HepG2 (cell line): ENCODE measurements around the gene PAPSS1. TPM values are rescaled to one million over a fixed set of nuclear protein-coding genes. Genes with fewer than 3 reads are reported as not detected.

Source experiments
- ATAC-seq: fragments of 200-7000 bp; cut with Tn5 transposase; 3 replicates; pipeline ENCODE4 v1.9.1; 2020; ENCODE audit warnings: mild to moderate bottlenecking, moderate library complexity
- BruUV-seq: library from RNA; stranded (reverse); fragments of 400-500 nt; replicated peaks from 2 replicates; lab custom pipeline; 2021; lab: Mats Ljungman, UMichigan
- CTCF ChIA-PET: fragments of 300-600 bp; formaldehyde crosslinking; extraction: SDS; loops from one replicate; lab custom pipeline; 2021; ENCODE audit warnings: low total read pairs, inconsistent platforms, low intra/inter-chr PET ratio; lab: Yijun Ruan, JAX
- POLR2A ChIA-PET: fragments of 350-600 bp; sonication (Branson Sonifier 250); formaldehyde crosslinking; loops from one replicate; lab custom pipeline; 2020; ENCODE audit warnings: antibody characterized with exemption, inconsistent platforms; lab: Yijun Ruan, JAX
- DNase-seq: peaks from one replicate; pipeline ENCODE4 v3.0.0-alpha.2; 2015; ENCODE audit warnings: low spot score
- FAIRE-seq: peaks from 3 replicates; lab custom pipeline; 2011; peaks lifted over from hg19 to GRCh38; lab: Jason Lieb, UNC
- H2AFZ ChIP-seq: one replicate; pipeline ENCODE4 v1.6.1; 2011; ENCODE audit warnings: low read length, inconsistent platforms
- H3K27ac ChIP-seq: fragments of 300-600 bp; 3 replicates; pipeline ENCODE4 v1.8.0; 2011; ENCODE audit warnings: mixed run types, mild to moderate bottlenecking, mixed read lengths, low read length, inconsistent platforms; ENCODE audit not compliant: insufficient read depth; ENCODE audit errors: extremely low read length
- H3K27me3 ChIP-seq, 2 experiments: fragments of 200-600 bp in 1 of 2; 2 replicates in 1 of 2; 3 replicates in 1 of 2; pipeline versions ENCODE4 v1.6.0 to v1.8.0; 2011; ENCODE audit warnings: low read length in 2 of 2, mild to moderate bottlenecking in 2 of 2, moderate library complexity in 2 of 2, inconsistent platforms in 1 of 2; ENCODE audit not compliant: insufficient read depth in 2 of 2, control insufficient read depth in 1 of 2
- H3K36me3 ChIP-seq, 2 experiments: fragments of 200-600 bp in 1 of 2; replicated peaks in 1 of 2; 2 replicates in 1 of 2; 3 replicates in 1 of 2; pipeline versions ENCODE4 v1.5.1 to v1.8.0; 2011; ENCODE audit warnings: low read length in 2 of 2, inconsistent platforms in 1 of 2; ENCODE audit not compliant: insufficient read depth in 2 of 2, control insufficient read depth in 1 of 2
- H3K4me1 ChIP-seq: 2 replicates; pipeline ENCODE4 v1.5.1; 2012; ENCODE audit warnings: low read length, inconsistent platforms; ENCODE audit not compliant: insufficient read depth
- H3K4me2 ChIP-seq: 2 replicates; pipeline ENCODE4 v1.6.0; 2011; ENCODE audit warnings: low read depth, low read length, inconsistent platforms
- H3K4me3 ChIP-seq, 3 experiments: fragments of 200-600 bp in 1 of 3; sonication (generic), shearing (Covaris generic) in 1 of 3; replicated peaks in 1 of 3; 2 replicates each; pipeline ENCODE4 v1.5.1; 2011 to 2016; ENCODE audit warnings: low read length in 3 of 3, inconsistent platforms in 2 of 3, low read depth in 2 of 3, mild to moderate bottlenecking in 2 of 3, control low read depth in 1 of 3, mixed read lengths in 1 of 3; ENCODE audit not compliant: insufficient read depth in 1 of 3
- H3K79me2 ChIP-seq: one replicate; pipeline ENCODE4 v1.6.1; 2011; ENCODE audit warnings: low read length, inconsistent platforms; ENCODE audit not compliant: insufficient read depth
- H3K9ac ChIP-seq: 2 replicates; pipeline ENCODE4 v1.6.0; 2011; ENCODE audit warnings: mild to moderate bottlenecking, low read depth, low read length, inconsistent platforms; ENCODE audit not compliant: insufficient read depth
- H3K9me3 ChIP-seq: 2 replicates; pipeline ENCODE4 v1.5.1; 2012; ENCODE audit warnings: mild to moderate bottlenecking, low read length
- H4K20me1 ChIP-seq: 2 replicates; pipeline ENCODE4 v1.6.0; 2011; ENCODE audit warnings: inconsistent platforms, mild to moderate bottlenecking, low read length, moderate library complexity; ENCODE audit not compliant: insufficient read depth
- AHDC1 ChIP-seq: sonication (generic); formaldehyde crosslinking; IDR thresholded peaks from 2 replicates; pipeline ENCODE4 v1.5.1; 2020; ENCODE audit warnings: mild to moderate bottlenecking, missing genetic modification reagents, borderline replicate concordance
- ARNT ChIP-seq: fragments of 450-650 bp; IDR thresholded peaks from 2 replicates; pipeline ENCODE4 v1.6.1; 2017
- BRD4 ChIP-seq: sonication (generic); formaldehyde crosslinking; IDR thresholded peaks from 2 replicates; pipeline ENCODE4 v1.4.0; 2020; ENCODE audit warnings: missing genetic modification reagents
- CHD2 ChIP-seq: IDR thresholded peaks from 2 replicates; pipeline ENCODE4 v1.6.1; 2011; ENCODE audit warnings: low read depth, low read length, improper control_type of control experiment
- DNMT3B ChIP-seq: conservative IDR thresholded peaks from 2 replicates; pipeline ENCODE4 v1.6.1; 2016; ENCODE audit warnings: missing biosample characterization, control low read depth
- DZIP1 ChIP-seq: sonication (generic); formaldehyde crosslinking; IDR thresholded peaks from 2 replicates; pipeline ENCODE4 v1.5.0; 2020; ENCODE audit warnings: mild to moderate bottlenecking, missing genetic modification reagents
- EHMT2 ChIP-seq: fragments of 200-600 bp; sonication (generic); IDR thresholded peaks from 2 replicates; pipeline ENCODE4 v1.7.0; 2017; ENCODE audit warnings: antibody characterized with exemption, low read depth, low read length, borderline replicate concordance
- ETV6 ChIP-seq: sonication (generic); formaldehyde crosslinking; conservative IDR thresholded peaks from 2 replicates; pipeline ENCODE4 v1.4.0; 2020; ENCODE audit warnings: missing genetic modification reagents
- KDM2A ChIP-seq: sonication (generic); formaldehyde crosslinking; IDR thresholded peaks from 2 replicates; pipeline ENCODE4 v1.4.0; 2020; ENCODE audit warnings: low read depth, missing genetic modification reagents, borderline replicate concordance
- PAF1 ChIP-seq: IDR thresholded peaks from 2 replicates; pipeline ENCODE4 v1.6.1; 2016; ENCODE audit warnings: missing genetic modification reagents, missing compliant biosample characterization
- PTBP1 ChIP-seq: fragments of 200-400 bp; formaldehyde crosslinking; IDR thresholded peaks from 2 replicates; pipeline ENCODE4 v1.6.1; 2018; ENCODE audit warnings: low read length, low read depth; ENCODE audit not compliant: poor library complexity, severe bottlenecking
- U2AF1 ChIP-seq: fragments of 200-400 bp; formaldehyde crosslinking; optimal IDR thresholded peaks from 2 replicates; pipeline ENCODE3; 2017; ENCODE audit warnings: mild to moderate bottlenecking, low read depth, low read length
- ZBTB3 ChIP-seq: sonication (generic); formaldehyde crosslinking; IDR thresholded peaks from 2 replicates; pipeline ENCODE4 v1.4.0; 2020; ENCODE audit warnings: low read depth, mild to moderate bottlenecking, moderate library complexity, missing genetic modification reagents, borderline replicate concordance
- ZFP1 ChIP-seq: IDR thresholded peaks from 2 replicates; pipeline ENCODE4 v1.6.1; 2016
- ZNF282 ChIP-seq: fragments of 450-650 bp; IDR thresholded peaks from 2 replicates; pipeline ENCODE4 v1.6.1; 2018; ENCODE audit not compliant: partially characterized antibody
- WGBS: methylation state at CpG from one replicate; pipeline ENCODE4 v1.1.6; 2017; ENCODE audit warnings: low lambda C conversion rate; 5-methylcytosine and 5-hydroxymethylcytosine counted together
- in situ Hi-C: cut with HindIII; loops from 2 replicates; pipeline ENCODE4 v1.10.0; 2017; ENCODE audit warnings: low pct_unique_long_range_greater_than_20kb; ENCODE audit not compliant: extremely low pct_ligation_motif_present
- intact Hi-C: fragments of 100-400 bp; cut with micrococcal nuclease; formaldehyde crosslinking; loops from one replicate; pipeline ENCODE4 v1.10.0; 2022; ENCODE audit not compliant: unreplicated experiment
- polyA plus RNA-seq, 8 experiments: library from polyadenylated mRNA; depleted of rRNA in 3 of 8; stranded (reverse) in 7 of 8; unstranded in 1 of 8; fragments of >200 nt; fragmentation: Illumina TruSeq in 4 of 8; extraction: Trizol in 4 of 8; gene quantifications; 2 replicates each; pipeline versions ENCODE4 v1.2.1 to v1.2.3, GENCODE V29; 2011 to 2016; ENCODE audit warnings: low read depth in 4 of 8, missing spikeins in 1 of 8, mixed read lengths in 1 of 8; ENCODE audit not compliant: insufficient read depth in 1 of 8
- total RNA-seq, 5 experiments: library from RNA; depleted of rRNA; stranded (reverse); fragments of >200 nt; fragmentation: Illumina TruSeq; extraction: Trizol; gene quantifications; 2 replicates each; pipeline ENCODE4 v1.2.3, GENCODE V29; 2016; ENCODE audit warnings: low read depth in 1 of 5

Gene PAPSS1
- total and polyA plus RNA-seq, 2 of the 13 experiments (the other 11 are each of a cell fraction or from before 2014, with no cell fraction given), result 105 to 126 TPM

- Histone ChIP-seq H3K9ac (no peak overlapping the region), H3K4me3 (no peak overlapping the region), H4K20me1 (no peaks in the 10 kb centered on the region), H3K27ac (no peak overlapping the region), H3K79me2 (no peaks in the 10 kb centered on the region), H3K36me3 (no peaks in the 10 kb centered on the region), H2AFZ (no peak overlapping the region), H3K4me2 (no peak overlapping the region), H3K27me3 (no peaks in the 10 kb centered on the region), H3K4me1 (peaks cover 28% of the 10 kb centered on the region), H3K9me3 (no peaks in the 10 kb centered on the region)
- BruUV-seq, result no TSS peak
- in situ Hi-C loops (no loop called here), intact Hi-C loops (no loop called here)
- ATAC-seq (no peak), DNase-seq (no peak), FAIRE-seq (no peak)
- 54% methylated on average over 7 of the region's 7 CpGs for WGBS
- ChIA-PET CTCF (no interaction called here), POLR2A (no interaction called here)
- TF ChIP-seq BRD4 (CRISPR knock-in tag) (no peak), PTBP1 (no peak), ZBTB3 (CRISPR knock-in tag) (no peak), U2AF1 (no peak), ETV6 (CRISPR knock-in tag) (no peak), PAF1 (CRISPR knock-in tag) (no peak), ZFP1 (no peak), AHDC1 (CRISPR knock-in tag) (no peak), CHD2 (no peak), EHMT2 (no peak), ZNF282 (no peak), DNMT3B (CRISPR knock-in tag) (no peak), DZIP1 (no peak), ARNT (no peak), KDM2A (no peak)
These were observed 13.4 kb upstream of the PAPSS1 start for GRCh38 chr4:107733431-107733925.
